HepG2 (cell line): Measurements from ENCODE around the gene ACSS1. TPM values are rescaled to one million over a fixed set of nuclear protein-coding genes. Genes with fewer than 3 reads are reported as not detected.

Source experiments
- ATAC-seq: fragments of 200-7000 bp; cut with Tn5 transposase; 3 replicates; pipeline ENCODE4 v1.9.1; 2020; ENCODE audit warnings: mild to moderate bottlenecking, moderate library complexity
- BruUV-seq: library from RNA; stranded (reverse); fragments of 400-500 nt; replicated peaks from 2 replicates; lab custom pipeline; 2021; lab: Mats Ljungman, UMichigan
- CTCF ChIA-PET: fragments of 300-600 bp; formaldehyde crosslinking; extraction: SDS; loops from one replicate; lab custom pipeline; 2021; ENCODE audit warnings: low total read pairs, inconsistent platforms, low intra/inter-chr PET ratio; lab: Yijun Ruan, JAX
- POLR2A ChIA-PET: fragments of 350-600 bp; sonication (Branson Sonifier 250); formaldehyde crosslinking; loops from one replicate; lab custom pipeline; 2020; ENCODE audit warnings: antibody characterized with exemption, inconsistent platforms; lab: Yijun Ruan, JAX
- DNase-seq: peaks from one replicate; pipeline ENCODE4 v3.0.0-alpha.2; 2015; ENCODE audit warnings: low spot score
- FAIRE-seq: peaks from 3 replicates; lab custom pipeline; 2011; peaks lifted over from hg19 to GRCh38; lab: Jason Lieb, UNC
- H2AFZ ChIP-seq: one replicate; pipeline ENCODE4 v1.6.1; 2011; ENCODE audit warnings: low read length, inconsistent platforms
- H3K27ac ChIP-seq: fragments of 300-600 bp; 3 replicates; pipeline ENCODE4 v1.8.0; 2011; ENCODE audit warnings: mixed run types, mild to moderate bottlenecking, mixed read lengths, low read length, inconsistent platforms; ENCODE audit not compliant: insufficient read depth; ENCODE audit errors: extremely low read length
- H3K27me3 ChIP-seq, 2 experiments: fragments of 200-600 bp in 1 of 2; 2 replicates in 1 of 2; 3 replicates in 1 of 2; pipeline versions ENCODE4 v1.6.0 to v1.8.0; 2011; ENCODE audit warnings: low read length in 2 of 2, mild to moderate bottlenecking in 2 of 2, moderate library complexity in 2 of 2, inconsistent platforms in 1 of 2; ENCODE audit not compliant: insufficient read depth in 2 of 2, control insufficient read depth in 1 of 2
- H3K36me3 ChIP-seq, 2 experiments: fragments of 200-600 bp in 1 of 2; replicated peaks in 1 of 2; 2 replicates in 1 of 2; 3 replicates in 1 of 2; pipeline versions ENCODE4 v1.5.1 to v1.8.0; 2011; ENCODE audit warnings: low read length in 2 of 2, inconsistent platforms in 1 of 2; ENCODE audit not compliant: insufficient read depth in 2 of 2, control insufficient read depth in 1 of 2
- H3K4me1 ChIP-seq: 2 replicates; pipeline ENCODE4 v1.5.1; 2012; ENCODE audit warnings: low read length, inconsistent platforms; ENCODE audit not compliant: insufficient read depth
- H3K4me2 ChIP-seq: 2 replicates; pipeline ENCODE4 v1.6.0; 2011; ENCODE audit warnings: low read depth, low read length, inconsistent platforms
- H3K4me3 ChIP-seq, 3 experiments: fragments of 200-600 bp in 1 of 3; sonication (generic), shearing (Covaris generic) in 1 of 3; replicated peaks in 1 of 3; 2 replicates each; pipeline ENCODE4 v1.5.1; 2011 to 2016; ENCODE audit warnings: low read length in 3 of 3, inconsistent platforms in 2 of 3, low read depth in 2 of 3, mild to moderate bottlenecking in 2 of 3, control low read depth in 1 of 3, mixed read lengths in 1 of 3; ENCODE audit not compliant: insufficient read depth in 1 of 3
- H3K79me2 ChIP-seq: one replicate; pipeline ENCODE4 v1.6.1; 2011; ENCODE audit warnings: low read length, inconsistent platforms; ENCODE audit not compliant: insufficient read depth
- H3K9ac ChIP-seq: 2 replicates; pipeline ENCODE4 v1.6.0; 2011; ENCODE audit warnings: mild to moderate bottlenecking, low read depth, low read length, inconsistent platforms; ENCODE audit not compliant: insufficient read depth
- H3K9me3 ChIP-seq: 2 replicates; pipeline ENCODE4 v1.5.1; 2012; ENCODE audit warnings: mild to moderate bottlenecking, low read length
- H4K20me1 ChIP-seq: 2 replicates; pipeline ENCODE4 v1.6.0; 2011; ENCODE audit warnings: inconsistent platforms, mild to moderate bottlenecking, low read length, moderate library complexity; ENCODE audit not compliant: insufficient read depth
- AGO1 ChIP-seq: fragments of 200-400 bp; formaldehyde crosslinking; IDR thresholded peaks from 2 replicates; pipeline ENCODE4 v1.6.1; 2017; ENCODE audit warnings: mild to moderate bottlenecking, low read depth, low read length, moderate library complexity; ENCODE audit not compliant: poor library complexity, severe bottlenecking
- AGO2 ChIP-seq: fragments of 200-400 bp; formaldehyde crosslinking; optimal IDR thresholded peaks from 2 replicates; pipeline ENCODE3; 2017; ENCODE audit warnings: mild to moderate bottlenecking, low read depth, low read length, moderate library complexity
- HNRNPLL ChIP-seq: fragments of 200-400 bp; formaldehyde crosslinking; IDR thresholded peaks from 2 replicates; pipeline ENCODE4 v1.6.1; 2017; ENCODE audit warnings: mild to moderate bottlenecking, low read depth, low read length; ENCODE audit not compliant: poor library complexity, severe bottlenecking
- SP140L ChIP-seq: sonication (generic); formaldehyde crosslinking; IDR thresholded peaks from 2 replicates; pipeline ENCODE4 v1.4.0; 2020; ENCODE audit warnings: missing genetic modification reagents, borderline replicate concordance
- ZNF12 ChIP-seq: sonication (generic); formaldehyde crosslinking; IDR thresholded peaks from 2 replicates; pipeline ENCODE4 v1.5.0; 2020; ENCODE audit warnings: missing genetic modification reagents
- ZNF570 ChIP-seq: sonication (generic); formaldehyde crosslinking; IDR thresholded peaks from 2 replicates; pipeline ENCODE4 v1.4.0; 2020; ENCODE audit warnings: mild to moderate bottlenecking, missing genetic modification reagents, borderline replicate concordance
- WGBS: methylation state at CpG from one replicate; pipeline ENCODE4 v1.1.6; 2017; ENCODE audit warnings: low lambda C conversion rate; 5-methylcytosine and 5-hydroxymethylcytosine counted together
- in situ Hi-C: cut with HindIII; loops from 2 replicates; pipeline ENCODE4 v1.10.0; 2017; ENCODE audit warnings: low pct_unique_long_range_greater_than_20kb; ENCODE audit not compliant: extremely low pct_ligation_motif_present
- intact Hi-C: fragments of 100-400 bp; cut with micrococcal nuclease; formaldehyde crosslinking; loops from one replicate; pipeline ENCODE4 v1.10.0; 2022; ENCODE audit not compliant: unreplicated experiment
- polyA plus RNA-seq, 8 experiments: library from polyadenylated mRNA; depleted of rRNA in 3 of 8; stranded (reverse) in 7 of 8; unstranded in 1 of 8; fragments of >200 nt; fragmentation: Illumina TruSeq in 4 of 8; extraction: Trizol in 4 of 8; gene quantifications; 2 replicates each; pipeline versions ENCODE4 v1.2.1 to v1.2.3, GENCODE V29; 2011 to 2016; ENCODE audit warnings: low read depth in 4 of 8, missing spikeins in 1 of 8, mixed read lengths in 1 of 8; ENCODE audit not compliant: insufficient read depth in 1 of 8
- total RNA-seq, 5 experiments: library from RNA; depleted of rRNA; stranded (reverse); fragments of >200 nt; fragmentation: Illumina TruSeq; extraction: Trizol; gene quantifications; 2 replicates each; pipeline ENCODE4 v1.2.3, GENCODE V29; 2016; ENCODE audit warnings: low read depth in 1 of 5
- TF ChIP-seq, protein P1 (sequence below): sonication (generic); formaldehyde crosslinking; IDR thresholded peaks from 2 replicates; pipeline ENCODE4 v1.5.1; 2020; ENCODE audit warnings: mild to moderate bottlenecking, missing genetic modification reagents, moderate library complexity

ACSS1 gene
- total and polyA plus RNA-seq, 2 of the 13 experiments (the other 11 are each of a cell fraction or from before 2014, with no cell fraction given) = 15.2 to 41.6 TPM

DNA sequence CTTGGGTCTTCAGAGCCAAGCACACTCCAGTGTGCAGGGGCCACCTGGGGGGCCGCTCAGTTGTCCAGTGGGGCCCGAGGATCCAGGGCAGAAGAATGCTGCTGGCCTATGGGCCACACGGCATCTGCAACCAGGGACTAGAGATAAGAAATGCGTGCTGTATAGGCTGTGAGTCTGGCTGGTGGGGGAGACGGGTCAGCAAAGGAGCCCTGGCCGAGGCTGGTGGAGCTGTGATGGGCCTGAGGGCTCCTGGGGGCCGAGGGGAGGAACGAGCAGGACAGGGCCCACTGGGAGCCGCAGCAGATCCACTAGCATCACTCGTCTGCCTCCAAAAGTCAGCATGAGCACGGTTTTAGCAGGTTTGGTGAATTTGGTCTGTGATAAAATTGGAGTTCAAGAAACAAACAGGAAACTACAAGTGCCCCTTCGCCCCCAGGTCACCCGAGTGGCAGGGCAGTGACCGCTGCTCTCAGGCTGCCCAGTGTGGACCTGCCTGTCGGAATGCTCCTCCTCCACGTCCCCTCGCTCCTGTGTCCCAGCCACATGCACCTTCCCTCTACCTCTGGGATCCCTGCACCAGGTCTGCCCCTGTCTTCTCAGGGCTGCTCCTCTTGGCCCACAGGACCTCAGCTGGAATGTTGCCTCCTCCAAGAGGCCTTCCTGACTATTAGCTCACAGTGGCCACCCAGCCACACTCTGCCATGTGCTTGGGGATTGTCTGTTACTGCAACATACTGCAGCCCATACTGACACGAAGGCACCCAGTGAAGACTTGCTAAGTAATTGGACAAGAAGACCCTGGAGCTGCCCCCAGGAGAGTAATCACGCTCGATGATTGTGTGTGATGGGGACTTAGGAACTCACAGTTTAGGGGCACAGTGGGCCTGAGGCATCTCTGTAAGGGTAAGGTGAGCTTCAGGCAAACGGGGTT is 10.9 kb downstream of the ACSS1 start:
- intact Hi-C loops = loop anchor here (1.0 to 2.0 kb wide), 2 partner anchors 8 to 14 kb away; no protein-coding TSS in a partner anchor
- no peaks in the 10 kb centered on the region for H3K9me3 ChIP-seq
- H3K9ac ChIP-seq = no peak overlapping the region
- TF ChIP-seq SP140L (CRISPR knock-in tag) (no peak), HNRNPLL (peak; percentile 12), ZNF12 (CRISPR knock-in tag) (peak; percentile 94), AGO2 (peak; percentile 39), AGO1 (peak; percentile 72), ZNF570 (CRISPR knock-in tag) (no peak)
- TF ChIP-seq, protein P1, sequence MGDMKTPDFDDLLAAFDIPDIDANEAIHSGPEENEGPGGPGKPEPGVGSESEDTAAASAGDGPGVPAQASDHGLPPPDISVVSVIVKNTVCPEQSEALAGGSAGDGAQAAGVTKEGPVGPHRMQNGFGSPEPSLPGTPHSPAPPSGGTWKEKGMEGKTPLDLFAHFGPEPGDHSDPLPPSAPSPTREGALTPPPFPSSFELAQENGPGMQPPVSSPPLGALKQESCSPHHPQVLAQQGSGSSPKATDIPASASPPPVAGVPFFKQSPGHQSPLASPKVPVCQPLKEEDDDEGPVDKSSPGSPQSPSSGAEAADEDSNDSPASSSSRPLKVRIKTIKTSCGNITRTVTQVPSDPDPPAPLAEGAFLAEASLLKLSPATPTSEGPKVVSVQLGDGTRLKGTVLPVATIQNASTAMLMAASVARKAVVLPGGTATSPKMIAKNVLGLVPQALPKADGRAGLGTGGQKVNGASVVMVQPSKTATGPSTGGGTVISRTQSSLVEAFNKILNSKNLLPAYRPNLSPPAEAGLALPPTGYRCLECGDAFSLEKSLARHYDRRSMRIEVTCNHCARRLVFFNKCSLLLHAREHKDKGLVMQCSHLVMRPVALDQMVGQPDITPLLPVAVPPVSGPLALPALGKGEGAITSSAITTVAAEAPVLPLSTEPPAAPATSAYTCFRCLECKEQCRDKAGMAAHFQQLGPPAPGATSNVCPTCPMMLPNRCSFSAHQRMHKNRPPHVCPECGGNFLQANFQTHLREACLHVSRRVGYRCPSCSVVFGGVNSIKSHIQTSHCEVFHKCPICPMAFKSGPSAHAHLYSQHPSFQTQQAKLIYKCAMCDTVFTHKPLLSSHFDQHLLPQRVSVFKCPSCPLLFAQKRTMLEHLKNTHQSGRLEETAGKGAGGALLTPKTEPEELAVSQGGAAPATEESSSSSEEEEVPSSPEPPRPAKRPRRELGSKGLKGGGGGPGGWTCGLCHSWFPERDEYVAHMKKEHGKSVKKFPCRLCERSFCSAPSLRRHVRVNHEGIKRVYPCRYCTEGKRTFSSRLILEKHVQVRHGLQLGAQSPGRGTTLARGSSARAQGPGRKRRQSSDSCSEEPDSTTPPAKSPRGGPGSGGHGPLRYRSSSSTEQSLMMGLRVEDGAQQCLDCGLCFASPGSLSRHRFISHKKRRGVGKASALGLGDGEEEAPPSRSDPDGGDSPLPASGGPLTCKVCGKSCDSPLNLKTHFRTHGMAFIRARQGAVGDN (CRISPR knock-in tag) = peak; percentile 8; the same call in 1 of the 2 replicates
- TF ChIP-seq, all 625 proteins: peak for 5
- peaks cover 3% of the 10 kb centered on the region for H3K79me2 ChIP-seq
- no peaks in the 10 kb centered on the region; a peak in 1 of 5 replicates for H3K36me3 ChIP-seq
- 52% methylated on average over 21 of the region's 21 CpGs for WGBS
- ChIA-PET CTCF (interaction anchor here (0.9 kb wide), 1 partner anchor 19 kb away, joined by 3 read pairs; no protein-coding TSS in a partner anchor), POLR2A (interaction anchor here (1.0 to 1.4 kb wide), 2 partner anchors 12 to 14 kb away, joined by 3 to 5 read pairs; no protein-coding TSS in a partner anchor)
- ATAC-seq (no peak), DNase-seq (no peak), FAIRE-seq (no peak)
- no peaks in the 10 kb centered on the region for H4K20me1 ChIP-seq
- BruUV-seq = no TSS peak
- H3K4me3 ChIP-seq = no peak overlapping the region
- H3K4me2 ChIP-seq = no peak overlapping the region
- no peak overlapping the region for H2AFZ ChIP-seq
- peaks cover 0 to 3% of the 10 kb centered on the region in 2 experiments; a peak in 1 of 5 replicates for H3K27me3 ChIP-seq
- no peak overlapping the region for H3K27ac ChIP-seq
- peaks cover 49% of the 10 kb centered on the region for H3K4me1 ChIP-seq
- in situ Hi-C loops = no loop called here
